HepG2 (cell line): ENCODE results near the gene PSMA4. TPM values are rescaled to one million over a fixed set of nuclear protein-coding genes. Genes with fewer than 3 reads are reported as not detected.

ENCODE experiments used
- ATAC-seq: fragments of 200-7000 bp; cut with Tn5 transposase; 3 replicates; pipeline ENCODE4 v1.9.1; 2020; ENCODE audit warnings: mild to moderate bottlenecking, moderate library complexity
- BruUV-seq: library from RNA; stranded (reverse); fragments of 400-500 nt; replicated peaks from 2 replicates; lab custom pipeline; 2021; lab: Mats Ljungman, UMichigan
- CTCF ChIA-PET: fragments of 300-600 bp; formaldehyde crosslinking; extraction: SDS; loops from one replicate; lab custom pipeline; 2021; ENCODE audit warnings: low total read pairs, inconsistent platforms, low intra/inter-chr PET ratio; lab: Yijun Ruan, JAX
- POLR2A ChIA-PET: fragments of 350-600 bp; sonication (Branson Sonifier 250); formaldehyde crosslinking; loops from one replicate; lab custom pipeline; 2020; ENCODE audit warnings: antibody characterized with exemption, inconsistent platforms; lab: Yijun Ruan, JAX
- DNase-seq: peaks from one replicate; pipeline ENCODE4 v3.0.0-alpha.2; 2015; ENCODE audit warnings: low spot score
- FAIRE-seq: peaks from 3 replicates; lab custom pipeline; 2011; peaks lifted over from hg19 to GRCh38; lab: Jason Lieb, UNC
- H2AFZ ChIP-seq: one replicate; pipeline ENCODE4 v1.6.1; 2011; ENCODE audit warnings: low read length, inconsistent platforms
- H3K27ac ChIP-seq: fragments of 300-600 bp; 3 replicates; pipeline ENCODE4 v1.8.0; 2011; ENCODE audit warnings: mixed run types, mild to moderate bottlenecking, mixed read lengths, low read length, inconsistent platforms; ENCODE audit not compliant: insufficient read depth; ENCODE audit errors: extremely low read length
- H3K27me3 ChIP-seq, 2 experiments: fragments of 200-600 bp in 1 of 2; 2 replicates in 1 of 2; 3 replicates in 1 of 2; pipeline versions ENCODE4 v1.6.0 to v1.8.0; 2011; ENCODE audit warnings: low read length in 2 of 2, mild to moderate bottlenecking in 2 of 2, moderate library complexity in 2 of 2, inconsistent platforms in 1 of 2; ENCODE audit not compliant: insufficient read depth in 2 of 2, control insufficient read depth in 1 of 2
- H3K36me3 ChIP-seq, 2 experiments: fragments of 200-600 bp in 1 of 2; replicated peaks in 1 of 2; 2 replicates in 1 of 2; 3 replicates in 1 of 2; pipeline versions ENCODE4 v1.5.1 to v1.8.0; 2011; ENCODE audit warnings: low read length in 2 of 2, inconsistent platforms in 1 of 2; ENCODE audit not compliant: insufficient read depth in 2 of 2, control insufficient read depth in 1 of 2
- H3K4me1 ChIP-seq: 2 replicates; pipeline ENCODE4 v1.5.1; 2012; ENCODE audit warnings: low read length, inconsistent platforms; ENCODE audit not compliant: insufficient read depth
- H3K4me2 ChIP-seq: 2 replicates; pipeline ENCODE4 v1.6.0; 2011; ENCODE audit warnings: low read depth, low read length, inconsistent platforms
- H3K4me3 ChIP-seq, 3 experiments: fragments of 200-600 bp in 1 of 3; sonication (generic), shearing (Covaris generic) in 1 of 3; replicated peaks in 1 of 3; 2 replicates each; pipeline ENCODE4 v1.5.1; 2011 to 2016; ENCODE audit warnings: low read length in 3 of 3, inconsistent platforms in 2 of 3, low read depth in 2 of 3, mild to moderate bottlenecking in 2 of 3, control low read depth in 1 of 3, mixed read lengths in 1 of 3; ENCODE audit not compliant: insufficient read depth in 1 of 3
- H3K79me2 ChIP-seq: one replicate; pipeline ENCODE4 v1.6.1; 2011; ENCODE audit warnings: low read length, inconsistent platforms; ENCODE audit not compliant: insufficient read depth
- H3K9ac ChIP-seq: 2 replicates; pipeline ENCODE4 v1.6.0; 2011; ENCODE audit warnings: mild to moderate bottlenecking, low read depth, low read length, inconsistent platforms; ENCODE audit not compliant: insufficient read depth
- H3K9me3 ChIP-seq: 2 replicates; pipeline ENCODE4 v1.5.1; 2012; ENCODE audit warnings: mild to moderate bottlenecking, low read length
- H4K20me1 ChIP-seq: 2 replicates; pipeline ENCODE4 v1.6.0; 2011; ENCODE audit warnings: inconsistent platforms, mild to moderate bottlenecking, low read length, moderate library complexity; ENCODE audit not compliant: insufficient read depth
- ARID2 ChIP-seq: sonication (generic); formaldehyde crosslinking; IDR thresholded peaks from 2 replicates; pipeline ENCODE4 v1.8.1; 2022; ENCODE audit warnings: mild to moderate bottlenecking, missing genetic modification reagents, borderline replicate concordance
- HNF1A ChIP-seq, 2 experiments: sonication (generic) in 1 of 2; formaldehyde crosslinking in 1 of 2; IDR thresholded peaks; 2 replicates each; pipeline versions ENCODE4 v1.4.0 to v1.6.1; 2016 to 2020; ENCODE audit warnings: borderline replicate concordance in 1 of 2, low read depth in 1 of 2, mild to moderate bottlenecking in 1 of 2, missing genetic modification reagents in 1 of 2
- PHB2 ChIP-seq: fragments of 450-650 bp; IDR thresholded peaks from 2 replicates; pipeline ENCODE4 v1.6.1; 2018; ENCODE audit not compliant: partially characterized antibody
- SP2 ChIP-seq: sonication (generic); formaldehyde crosslinking; IDR thresholded peaks from 2 replicates; pipeline ENCODE4 v1.5.1; 2020; ENCODE audit warnings: mild to moderate bottlenecking, missing genetic modification reagents
- ZFP91 ChIP-seq: sonication (generic); formaldehyde crosslinking; IDR thresholded peaks from 2 replicates; pipeline ENCODE4 v1.9.0; 2022; ENCODE audit warnings: missing genetic modification reagents, mild to moderate bottlenecking, borderline replicate concordance
- ZNF296 ChIP-seq: sonication (generic); formaldehyde crosslinking; conservative IDR thresholded peaks from 2 replicates; pipeline ENCODE4 v1.5.0; 2020; ENCODE audit warnings: mild to moderate bottlenecking, missing genetic modification reagents
- ZNF547 ChIP-seq: sonication (generic); formaldehyde crosslinking; IDR thresholded peaks from 2 replicates; pipeline ENCODE4 v1.5.1; 2020; ENCODE audit warnings: mild to moderate bottlenecking, missing genetic modification reagents
- ZNF580 ChIP-seq: IDR thresholded peaks from 2 replicates; pipeline ENCODE4 v1.6.1; 2016; ENCODE audit warnings: low read depth, borderline replicate concordance
- ZNF879 ChIP-seq: sonication (generic); formaldehyde crosslinking; IDR thresholded peaks from 2 replicates; pipeline ENCODE4 v1.8.1; 2023; ENCODE audit warnings: missing genetic modification reagents
- WGBS: methylation state at CpG from one replicate; pipeline ENCODE4 v1.1.6; 2017; ENCODE audit warnings: low lambda C conversion rate; 5-methylcytosine and 5-hydroxymethylcytosine counted together
- in situ Hi-C: cut with HindIII; loops from 2 replicates; pipeline ENCODE4 v1.10.0; 2017; ENCODE audit warnings: low pct_unique_long_range_greater_than_20kb; ENCODE audit not compliant: extremely low pct_ligation_motif_present
- intact Hi-C: fragments of 100-400 bp; cut with micrococcal nuclease; formaldehyde crosslinking; loops from one replicate; pipeline ENCODE4 v1.10.0; 2022; ENCODE audit not compliant: unreplicated experiment
- polyA plus RNA-seq, 8 experiments: library from polyadenylated mRNA; depleted of rRNA in 3 of 8; stranded (reverse) in 7 of 8; unstranded in 1 of 8; fragments of >200 nt; fragmentation: Illumina TruSeq in 4 of 8; extraction: Trizol in 4 of 8; gene quantifications; 2 replicates each; pipeline versions ENCODE4 v1.2.1 to v1.2.3, GENCODE V29; 2011 to 2016; ENCODE audit warnings: low read depth in 4 of 8, missing spikeins in 1 of 8, mixed read lengths in 1 of 8; ENCODE audit not compliant: insufficient read depth in 1 of 8
- total RNA-seq, 5 experiments: library from RNA; depleted of rRNA; stranded (reverse); fragments of >200 nt; fragmentation: Illumina TruSeq; extraction: Trizol; gene quantifications; 2 replicates each; pipeline ENCODE4 v1.2.3, GENCODE V29; 2016; ENCODE audit warnings: low read depth in 1 of 5

PSMA4 gene
- total and polyA plus RNA-seq, 2 of the 13 experiments (the other 11 are each of a cell fraction or from before 2014, with no cell fraction given) = 202 to 404 TPM

GRCh38 chr15:78561490-78561889, 21.2 kb downstream of the PSMA4 start:
- no TSS peak for BruUV-seq

More at GRCh38 chr15:78561490-78561889, 21.2 kb downstream of the PSMA4 start:
- 38% methylated on average over 5 of the region's 5 CpGs for WGBS
- no peaks in the 10 kb centered on the region for H3K79me2 ChIP-seq
- DNase-seq (no peak), FAIRE-seq (no peak), ATAC-seq (no peak)
- no peaks in the 10 kb centered on the region for H3K36me3 ChIP-seq
- no peak overlapping the region for H3K4me2 ChIP-seq
- H3K9me3 ChIP-seq = no peaks in the 10 kb centered on the region
- no peak for TF ChIP-seq ZNF547 (CRISPR knock-in tag)
- no peak for TF ChIP-seq ZNF580 (CRISPR knock-in tag)
- no peak for TF ChIP-seq ARID2 (CRISPR knock-in tag)
- TF ChIP-seq ZNF296 = no peak
- TF ChIP-seq ZNF879 (CRISPR knock-in tag) = no peak
- TF ChIP-seq SP2 (CRISPR knock-in tag) = no peak
- no peak for TF ChIP-seq PHB2
- no peak for TF ChIP-seq HNF1A (IDR thresholded peaks at IDR 0.05; ENCODE audit: low read depth)
- no peak for TF ChIP-seq HNF1A (CRISPR knock-in tag; IDR thresholded peaks at IDR 0.05; ENCODE audit: borderline replicate concordance)
- TF ChIP-seq ZFP91 (CRISPR knock-in tag) = no peak
- intact Hi-C loops (loop anchor here (10.0 kb wide), 2 partner anchors 57 to 257 kb away; partner anchors contain the start of gene HYKK), in situ Hi-C loops (no loop called here)
- H3K4me1 ChIP-seq = peaks cover 11% of the 10 kb centered on the region
- no peaks in the 10 kb centered on the region for H3K27me3 ChIP-seq
- POLR2A ChIA-PET = interaction anchor here (1.5 kb wide), 1 partner anchor 22 kb away, joined by 3 read pairs; the partner anchor contains the start of gene PSMA4
- H3K4me3 ChIP-seq = no peak overlapping the region
- no peak overlapping the region for H2AFZ ChIP-seq
- no peak overlapping the region for H3K9ac ChIP-seq
- no peak overlapping the region for H3K27ac ChIP-seq
- CTCF ChIA-PET = no interaction called here
- H4K20me1 ChIP-seq = no peaks in the 10 kb centered on the region
